ENCODE measurements around the gene SIGLEC15. TPM values are rescaled to one million over a fixed set of nuclear protein-coding genes. Genes with fewer than 3 reads are reported as not detected.

SIGLEC15 gene
- total RNA-seq, 2 experiments from 2014 or later, result not detected

- no peaks in the 10 kb centered on the region for H3K9me2 ChIP-seq (ENCODE audit: insufficient read depth, low read length)
- no peaks in the 10 kb centered on the region for H3K4me1 ChIP-seq (ENCODE audit: insufficient read depth, low read length, poor library complexity, severe bottlenecking)
- intact Hi-C loops (cut with micrococcal nuclease; ENCODE audit: unreplicated experiment), result no loop called here
- no TSS peak for BruUV-seq (replicated peaks)
- no peak overlapping the region for H3K27ac ChIP-seq (ENCODE audit: low read depth, low read length, poor library complexity, severe bottlenecking)
- H3K4me3 ChIP-seq (ENCODE audit: low read depth, low read length, poor library complexity, severe bottlenecking), result no peak overlapping the region
- H2AFZ ChIP-seq (ENCODE audit: low read length), result no peak overlapping the region
- DNase-seq (ENCODE audit: low spot score), result no peak
- no peaks in the 10 kb centered on the region for H4K20me1 ChIP-seq (ENCODE audit: insufficient read depth, low read length)
- H3K79me2 ChIP-seq (ENCODE audit: insufficient read depth, low read depth, low read length), result no peaks in the 10 kb centered on the region
- ChIA-PET CTCF (ENCODE audit: unreplicated experiment) (no interaction called here), POLR2A (no interaction called here)
- H3K36me3 ChIP-seq (ENCODE audit: insufficient read depth, low read length), result no peaks in the 10 kb centered on the region
- no peak for TF ChIP-seq EZH2phosphoT487 (IDR thresholded peaks at IDR 0.05; ENCODE audit: borderline replicate concordance, low read depth, low read length)
- TF ChIP-seq, protein P1, sequence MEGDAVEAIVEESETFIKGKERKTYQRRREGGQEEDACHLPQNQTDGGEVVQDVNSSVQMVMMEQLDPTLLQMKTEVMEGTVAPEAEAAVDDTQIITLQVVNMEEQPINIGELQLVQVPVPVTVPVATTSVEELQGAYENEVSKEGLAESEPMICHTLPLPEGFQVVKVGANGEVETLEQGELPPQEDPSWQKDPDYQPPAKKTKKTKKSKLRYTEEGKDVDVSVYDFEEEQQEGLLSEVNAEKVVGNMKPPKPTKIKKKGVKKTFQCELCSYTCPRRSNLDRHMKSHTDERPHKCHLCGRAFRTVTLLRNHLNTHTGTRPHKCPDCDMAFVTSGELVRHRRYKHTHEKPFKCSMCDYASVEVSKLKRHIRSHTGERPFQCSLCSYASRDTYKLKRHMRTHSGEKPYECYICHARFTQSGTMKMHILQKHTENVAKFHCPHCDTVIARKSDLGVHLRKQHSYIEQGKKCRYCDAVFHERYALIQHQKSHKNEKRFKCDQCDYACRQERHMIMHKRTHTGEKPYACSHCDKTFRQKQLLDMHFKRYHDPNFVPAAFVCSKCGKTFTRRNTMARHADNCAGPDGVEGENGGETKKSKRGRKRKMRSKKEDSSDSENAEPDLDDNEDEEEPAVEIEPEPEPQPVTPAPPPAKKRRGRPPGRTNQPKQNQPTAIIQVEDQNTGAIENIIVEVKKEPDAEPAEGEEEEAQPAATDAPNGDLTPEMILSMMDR (conservative IDR thresholded peaks at IDR 0.05; ENCODE audit: low read length), result no peak
- no peak overlapping the region for H3K4me2 ChIP-seq (ENCODE audit: low read length)
- no peaks in the 10 kb centered on the region for H3K9me3 ChIP-seq (ENCODE audit: low read length)
These were observed 22.5 kb upstream of the SIGLEC15 start for GRCh38 chr18:45802814-45803492.

DNA sequence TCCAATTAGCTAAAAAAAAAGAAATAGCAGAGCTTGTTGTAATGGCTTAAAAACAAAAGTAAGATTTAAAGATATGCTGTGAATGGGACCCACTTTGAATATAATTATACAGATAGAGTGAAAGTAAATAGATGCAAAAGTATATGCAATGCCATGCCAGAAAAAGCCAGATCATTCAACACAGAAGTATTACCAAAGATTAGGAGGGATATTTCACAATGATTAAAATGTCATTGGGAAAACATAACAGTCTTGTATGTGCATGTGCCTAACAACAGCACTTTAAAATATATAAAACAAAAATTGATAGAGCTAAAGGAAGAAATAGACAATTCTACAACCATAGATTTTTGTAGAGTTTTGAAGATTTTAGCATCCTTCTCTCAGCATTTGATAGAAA, 19.9 kb upstream of the SIGLEC15 start:
- no peaks in the 10 kb centered on the region for H3K9me2 ChIP-seq (ENCODE audit: insufficient read depth, low read length)
- ChIA-PET CTCF (ENCODE audit: unreplicated experiment) (no interaction called here), POLR2A (interaction anchor here (0.7 kb wide), 1 partner anchor 182 kb away, joined by 4 read pairs; no protein-coding TSS in a partner anchor)
- H3K4me2 ChIP-seq (ENCODE audit: low read length), result no peak overlapping the region
- no peaks in the 10 kb centered on the region for H3K4me1 ChIP-seq (ENCODE audit: insufficient read depth, low read length, poor library complexity, severe bottlenecking)
- H3K79me2 ChIP-seq (ENCODE audit: insufficient read depth, low read depth, low read length), result no peaks in the 10 kb centered on the region
- no peaks in the 10 kb centered on the region for H3K9me3 ChIP-seq (ENCODE audit: low read length)
- intact Hi-C loops (cut with micrococcal nuclease; ENCODE audit: unreplicated experiment), result no loop called here
- DNase-seq (ENCODE audit: low spot score), result no peak
- no peaks in the 10 kb centered on the region for H4K20me1 ChIP-seq (ENCODE audit: insufficient read depth, low read length)
- no TSS peak for BruUV-seq (replicated peaks)
- H3K27ac ChIP-seq (ENCODE audit: low read depth, low read length, poor library complexity, severe bottlenecking), result no peak overlapping the region
- TF ChIP-seq, protein P1 (conservative IDR thresholded peaks at IDR 0.05; ENCODE audit: low read length), result no peak
- no peak for TF ChIP-seq EZH2phosphoT487 (IDR thresholded peaks at IDR 0.05; ENCODE audit: borderline replicate concordance, low read depth, low read length)
- no peaks in the 10 kb centered on the region for H3K36me3 ChIP-seq (ENCODE audit: insufficient read depth, low read length)
- no peak overlapping the region for H3K4me3 ChIP-seq (ENCODE audit: low read depth, low read length, poor library complexity, severe bottlenecking)
- no peak overlapping the region for H2AFZ ChIP-seq (ENCODE audit: low read length)

DNA sequence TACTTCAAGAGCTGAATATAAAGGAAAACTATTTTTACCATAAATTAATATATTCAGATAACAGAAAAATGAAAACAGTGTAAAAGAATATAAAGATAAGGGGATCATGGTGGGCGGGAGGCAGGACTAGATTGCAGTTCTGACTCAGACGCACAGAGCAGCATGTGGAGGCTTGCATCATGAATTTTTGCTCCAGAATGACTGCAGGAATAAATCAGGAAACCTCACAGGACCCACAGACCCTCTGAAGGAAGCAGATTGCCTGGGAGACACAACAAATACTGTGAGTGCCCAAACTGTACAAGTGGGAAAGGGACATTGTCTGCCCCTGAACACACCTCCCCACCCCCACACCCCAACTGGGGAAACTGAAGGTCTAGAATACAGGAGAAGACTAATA, 19.2 kb upstream of the SIGLEC15 start:
- Histone ChIP-seq H3K9me3 (ENCODE audit: low read length) (no peaks in the 10 kb centered on the region), H3K4me1 (ENCODE audit: insufficient read depth, low read length, poor library complexity, severe bottlenecking) (no peaks in the 10 kb centered on the region), H4K20me1 (ENCODE audit: insufficient read depth, low read length) (no peaks in the 10 kb centered on the region), H2AFZ (ENCODE audit: low read length) (no peak overlapping the region), H3K79me2 (ENCODE audit: insufficient read depth, low read depth, low read length) (no peaks in the 10 kb centered on the region), H3K36me3 (ENCODE audit: insufficient read depth, low read length) (no peaks in the 10 kb centered on the region), H3K27ac (ENCODE audit: low read depth, low read length, poor library complexity, severe bottlenecking) (no peak overlapping the region), H3K4me3 (ENCODE audit: low read depth, low read length, poor library complexity, severe bottlenecking) (no peak overlapping the region), H3K4me2 (ENCODE audit: low read length) (no peak overlapping the region), H3K9me2 (ENCODE audit: insufficient read depth, low read length) (no peaks in the 10 kb centered on the region)
- ChIA-PET POLR2A (interaction anchor here (0.6 kb wide), 1 partner anchor 77 kb away, joined by 4 read pairs; no protein-coding TSS in a partner anchor), CTCF (ENCODE audit: unreplicated experiment) (no interaction called here)
- DNase-seq (ENCODE audit: low spot score), result no peak
- TF ChIP-seq EZH2phosphoT487 (IDR thresholded peaks at IDR 0.05; ENCODE audit: borderline replicate concordance, low read depth, low read length), result no peak
- TF ChIP-seq, protein P1 (conservative IDR thresholded peaks at IDR 0.05; ENCODE audit: low read length), result no peak
- BruUV-seq (replicated peaks), result no TSS peak
- intact Hi-C loops (cut with micrococcal nuclease; ENCODE audit: unreplicated experiment), result no loop called here
